HG02938 (cell line): ENCODE measurements around the gene PI4K2B.
"Not testable (repeated sequence)": the region's sequence is repeated elsewhere in the genome, so short reads cannot be mapped to it uniquely, and the experiment has no call there.

ENCODE experiments used
- ATAC-seq: cut with Tn5 transposase; IDR thresholded peaks from one replicate; pipeline ENCODE4 v1.9.1; 2021; ENCODE audit warnings: mild to moderate bottlenecking, moderate library complexity; ENCODE audit not compliant: unreplicated experiment

Gene PI4K2B

GRCh38 chr4:25233737-25234389 lies at the start of gene PI4K2B:
TSS of gene PI4K2B (plus strand) at chr4:25234033. CDS start at chr4:25234164, 131 bp downstream.
- ATAC-seq, result peak; percentile 50

DNA sequence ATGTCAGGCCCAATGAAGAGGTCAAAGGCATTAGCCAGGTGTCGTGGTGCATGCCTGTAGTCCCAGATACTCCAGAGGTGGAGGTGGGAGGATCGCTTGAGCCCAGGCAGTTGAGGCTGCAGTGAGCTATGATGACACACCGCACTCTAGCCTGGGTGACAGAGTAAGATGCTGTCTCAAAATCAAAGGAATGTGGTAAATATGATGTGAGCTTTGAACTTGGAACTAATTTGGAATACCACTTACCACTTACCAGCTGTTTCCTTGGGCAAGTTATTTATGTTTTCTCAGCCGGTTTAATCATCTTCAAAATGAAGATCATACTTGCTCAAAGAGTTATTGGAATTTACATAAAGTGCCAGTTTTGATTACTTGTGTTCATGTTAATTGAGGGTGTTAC lies 49.8 kb upstream of the PI4K2B start:
- no peak for ATAC-seq

- no peak for ATAC-seq
These were observed 43.4 kb upstream of the PI4K2B start for GRCh38 chr4:25190407-25190806.

DNA sequence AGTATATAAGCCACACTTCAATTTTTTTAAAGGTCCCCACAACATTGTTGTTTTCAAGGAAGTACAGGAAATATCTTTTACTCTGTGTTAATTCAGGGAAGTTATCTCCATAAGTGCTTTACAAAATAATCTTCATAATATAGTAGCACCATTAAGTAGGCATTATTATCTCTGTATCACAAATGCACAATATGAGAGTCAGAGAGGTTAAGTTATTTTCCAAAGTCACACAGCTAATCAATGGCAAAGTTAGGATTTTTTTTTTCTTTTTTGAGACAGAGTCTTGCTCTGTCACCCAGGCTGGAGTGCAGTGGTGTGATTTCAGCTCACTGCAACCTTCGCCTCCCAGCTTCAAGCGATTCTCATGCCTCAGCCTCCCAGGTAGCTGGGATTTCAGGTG lies 35.1 kb upstream of the PI4K2B start:
- ATAC-seq, result no peak

GRCh38 chr4:25207997-25208396 lies 25.8 kb upstream of the PI4K2B start:
- ATAC-seq, result no peak

DNA sequence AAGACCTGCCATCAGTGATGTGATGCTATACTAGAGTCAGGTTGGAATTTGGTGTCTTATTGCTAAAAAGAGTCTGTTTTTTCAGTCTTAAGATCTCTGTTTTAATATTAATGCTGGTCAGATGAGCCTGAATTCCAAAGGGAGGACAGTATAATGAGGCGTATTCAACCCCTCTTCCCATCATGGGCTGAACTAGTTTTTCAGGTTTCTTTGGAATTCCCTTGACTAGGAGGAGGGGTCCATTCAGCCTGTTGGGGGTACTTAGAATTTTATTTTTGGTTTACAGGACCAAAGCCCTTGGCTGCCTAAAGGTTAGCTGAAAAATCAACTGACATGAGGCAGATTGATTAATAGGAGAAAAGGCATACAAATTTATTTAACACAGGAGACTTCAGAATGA lies 24.1 kb upstream of the PI4K2B start:
- no peak for ATAC-seq

GRCh38 chr4:25211721-25212120 lies 22.1 kb upstream of the PI4K2B start:
- no peak for ATAC-seq

DNA sequence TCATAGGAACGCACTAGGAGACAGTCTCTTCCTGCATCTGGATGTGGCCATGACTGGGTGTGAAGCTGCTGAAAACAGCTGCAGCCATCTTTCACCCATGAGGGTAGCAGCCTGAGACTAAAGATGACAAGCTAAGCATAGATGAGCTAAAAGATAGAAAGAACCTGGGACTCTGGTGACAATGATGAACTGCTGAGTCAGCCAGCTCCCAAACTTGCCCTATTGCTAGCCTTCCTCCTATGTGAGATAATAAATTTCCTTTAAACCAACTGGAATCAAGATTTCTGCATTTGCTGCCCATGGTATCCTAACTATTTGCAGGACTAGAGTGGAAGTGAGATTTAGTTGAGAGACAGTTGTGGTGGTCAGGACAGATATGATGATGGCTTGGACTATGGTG lies 21.0 kb upstream of the PI4K2B start:
- no peak for ATAC-seq

GRCh38 chr4:25213347-25213979 lies 20.4 kb upstream of the PI4K2B start:
- ATAC-seq, result no peak

GRCh38 chr4:25214750-25215149 lies 19.1 kb upstream of the PI4K2B start:
- not testable (repeated sequence) for ATAC-seq

DNA sequence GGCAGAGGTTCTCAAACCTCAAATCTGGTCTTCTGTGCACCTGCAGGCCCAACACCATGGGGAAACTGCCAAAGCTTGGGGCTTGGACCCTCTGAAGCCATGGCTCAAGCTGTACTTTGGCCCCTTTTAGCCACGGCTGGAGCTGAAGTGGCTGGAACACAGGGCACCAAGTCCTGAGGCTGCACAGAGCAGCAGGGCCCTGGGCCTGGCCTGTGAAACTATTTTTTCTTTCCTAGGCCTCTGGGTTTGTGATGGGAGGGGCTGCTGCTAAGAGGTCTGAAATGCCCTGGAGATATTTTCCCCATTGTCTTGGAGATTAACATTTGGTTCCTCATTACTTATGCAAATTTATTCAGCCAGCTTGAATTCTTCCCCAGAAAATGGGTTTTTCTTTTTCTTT lies 18.3 kb upstream of the PI4K2B start:
- no peak for ATAC-seq

DNA sequence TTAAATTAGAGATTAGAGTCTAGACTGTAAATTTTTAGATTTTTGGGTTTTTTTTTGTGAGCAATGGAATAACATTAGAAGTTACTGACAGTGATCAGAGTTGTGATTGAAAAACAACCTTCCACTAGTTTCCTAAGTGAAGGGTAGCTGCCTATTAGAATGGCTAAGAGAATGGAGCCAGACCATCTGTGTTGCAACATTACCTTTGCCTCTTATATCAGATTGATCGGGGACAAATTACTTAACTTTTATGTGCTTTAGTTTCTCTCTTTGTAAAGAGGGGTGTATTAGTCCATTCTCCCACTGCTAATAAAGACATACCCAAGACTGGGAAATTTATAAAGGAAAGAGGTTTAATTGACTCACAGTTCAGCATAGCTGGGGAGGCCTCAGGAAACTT lies 12.5 kb upstream of the PI4K2B start:
- no peak for ATAC-seq

DNA sequence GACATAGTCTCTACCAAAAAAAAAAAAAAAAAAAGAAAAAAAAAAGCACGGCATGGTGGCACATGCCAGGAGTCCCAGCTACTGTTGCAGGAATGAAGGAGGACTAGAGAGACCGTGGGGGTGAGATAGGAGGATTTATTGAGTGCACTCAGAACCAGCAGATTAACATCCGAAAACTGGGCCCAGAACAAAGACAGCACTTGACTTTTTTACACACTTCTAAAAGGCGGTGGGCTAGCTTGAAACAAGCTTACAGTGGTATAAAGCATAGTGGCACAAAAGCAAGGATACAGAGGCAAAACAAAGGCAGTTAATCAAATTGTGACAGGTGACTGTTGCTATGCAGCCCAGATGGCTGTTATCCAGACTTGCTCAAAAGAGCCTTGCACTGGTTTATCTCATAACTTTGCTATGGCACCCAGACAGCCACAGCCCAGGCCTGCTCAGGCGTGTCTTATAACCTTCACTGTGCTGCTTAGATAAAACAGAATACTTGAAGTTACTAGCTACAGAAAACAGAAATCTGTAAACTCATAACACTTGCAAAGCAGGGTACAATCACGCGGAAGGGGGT lies 9.9 kb upstream of the PI4K2B start:
- no peak for ATAC-seq

GRCh38 chr4:25229804-25230203 lies 4.0 kb upstream of the PI4K2B start:
- ATAC-seq, result no peak

GRCh38 chr4:25233194-25233593 lies 639 bp upstream of the PI4K2B start:
- no peak for ATAC-seq

DNA sequence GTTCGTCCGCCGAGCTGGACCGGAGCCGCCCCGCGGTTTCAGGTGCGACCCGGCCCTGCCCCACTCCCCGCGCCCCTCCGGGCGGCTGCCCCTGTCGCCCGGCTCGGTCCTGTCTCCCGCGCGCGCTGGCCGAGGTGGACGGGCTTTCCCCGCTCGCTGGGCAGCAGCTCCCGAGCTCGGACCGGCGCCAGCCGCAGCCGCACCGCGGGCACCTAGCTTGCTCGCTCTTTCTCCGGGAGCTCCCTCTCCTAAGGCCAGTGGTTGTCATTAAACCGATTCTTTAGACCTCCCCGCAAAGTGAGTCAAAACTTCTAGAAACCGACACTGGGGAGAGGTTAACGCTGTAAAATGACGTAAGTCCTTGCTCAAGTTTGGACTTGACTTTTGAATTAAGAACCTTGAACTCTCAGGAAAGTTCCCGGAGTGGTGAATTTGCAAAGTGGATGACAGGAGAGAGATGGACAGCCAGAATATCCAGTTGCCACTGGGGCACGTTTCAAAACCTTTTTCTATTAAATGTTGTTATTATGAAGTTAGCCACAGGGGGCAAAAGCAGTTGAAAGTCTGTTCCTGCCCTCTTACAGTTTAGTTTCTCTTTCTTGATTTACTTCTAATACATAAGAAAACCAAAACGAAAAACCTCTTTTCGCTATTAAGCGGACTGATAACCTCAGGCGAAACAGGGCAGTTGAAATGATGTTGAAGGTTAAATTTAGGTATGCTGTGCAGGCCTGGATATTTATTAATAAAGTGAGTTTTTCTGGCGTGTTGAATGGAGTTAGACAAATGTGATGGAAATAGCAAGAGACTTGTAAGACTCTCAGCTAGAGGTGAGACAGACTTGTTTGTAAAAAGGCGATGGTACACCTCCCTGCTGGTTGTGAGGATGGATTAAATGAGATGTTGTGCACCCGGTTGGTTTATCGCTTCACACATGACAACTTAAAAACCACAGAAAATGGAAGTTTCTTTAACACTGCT lies 847 bp downstream of the PI4K2B start:
- peak; percentile 75 for ATAC-seq

GRCh38 chr4:25235401-25235800 lies 1.6 kb downstream of the PI4K2B start:
- ATAC-seq, result no peak

DNA sequence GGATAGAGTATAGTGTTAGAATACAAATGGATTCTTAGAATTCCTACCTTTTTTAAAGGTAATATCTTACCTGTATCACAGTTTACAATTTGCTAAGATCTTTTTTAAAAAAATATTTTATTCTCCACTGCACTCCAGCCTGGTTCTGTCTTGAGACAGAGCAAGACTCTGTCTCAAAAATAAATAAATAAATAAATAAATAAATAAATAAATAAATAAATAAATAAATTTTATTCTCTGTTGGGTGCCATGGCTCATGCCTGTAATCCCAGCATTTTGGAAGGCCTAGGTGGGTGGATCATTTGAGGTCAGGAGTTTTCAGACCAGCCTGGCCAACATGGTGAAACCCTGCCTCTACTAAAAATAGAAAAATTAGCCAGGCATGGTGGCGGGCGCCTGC lies 2.2 kb downstream of the PI4K2B start:
- not testable (repeated sequence) for ATAC-seq

GRCh38 chr4:25236971-25237370 lies 3.1 kb downstream of the PI4K2B start:
- ATAC-seq, result no peak

- ATAC-seq, result no peak
These were observed 4.2 kb downstream of the PI4K2B start for GRCh38 chr4:25238052-25238451.

GRCh38 chr4:25239528-25239927 lies 5.7 kb downstream of the PI4K2B start:
- ATAC-seq, result not testable (repeated sequence)
